ENCODE results near the gene YWHAQ.

GRCh38 chr2:9613291-9613690, 17.5 kb downstream of the YWHAQ start:
- TF ChIP-seq, protein P1, sequence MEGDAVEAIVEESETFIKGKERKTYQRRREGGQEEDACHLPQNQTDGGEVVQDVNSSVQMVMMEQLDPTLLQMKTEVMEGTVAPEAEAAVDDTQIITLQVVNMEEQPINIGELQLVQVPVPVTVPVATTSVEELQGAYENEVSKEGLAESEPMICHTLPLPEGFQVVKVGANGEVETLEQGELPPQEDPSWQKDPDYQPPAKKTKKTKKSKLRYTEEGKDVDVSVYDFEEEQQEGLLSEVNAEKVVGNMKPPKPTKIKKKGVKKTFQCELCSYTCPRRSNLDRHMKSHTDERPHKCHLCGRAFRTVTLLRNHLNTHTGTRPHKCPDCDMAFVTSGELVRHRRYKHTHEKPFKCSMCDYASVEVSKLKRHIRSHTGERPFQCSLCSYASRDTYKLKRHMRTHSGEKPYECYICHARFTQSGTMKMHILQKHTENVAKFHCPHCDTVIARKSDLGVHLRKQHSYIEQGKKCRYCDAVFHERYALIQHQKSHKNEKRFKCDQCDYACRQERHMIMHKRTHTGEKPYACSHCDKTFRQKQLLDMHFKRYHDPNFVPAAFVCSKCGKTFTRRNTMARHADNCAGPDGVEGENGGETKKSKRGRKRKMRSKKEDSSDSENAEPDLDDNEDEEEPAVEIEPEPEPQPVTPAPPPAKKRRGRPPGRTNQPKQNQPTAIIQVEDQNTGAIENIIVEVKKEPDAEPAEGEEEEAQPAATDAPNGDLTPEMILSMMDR (IDR thresholded peaks at IDR 0.05): no peak
- TF ChIP-seq ZFX (IDR thresholded peaks at IDR 0.05; ENCODE audit: borderline replicate concordance): no peak

Data from 22Rv1 (cell line).